ENCODE results near the gene ZNF285. TPM values are rescaled to one million over a fixed set of nuclear protein-coding genes. Genes with fewer than 3 reads are reported as not detected.
"Not testable (repeated sequence)": the region's sequence is repeated elsewhere in the genome, so short reads cannot be mapped to it uniquely, and the experiment has no call there.

Gene ZNF285
- polyA plus RNA-seq (ENCODE audit: insufficient read length in 3 of 3) = 10 to 100 TPM; 11.4 to 14.3 (median 11.4) TPM
- long read RNA-seq, donor 1, partial matches to known transcripts = 0 of 1 reads
- long read RNA-seq, donor 1, other reads (novel, unspliced or antisense) = 0 of 1 reads
- long read RNA-seq, donor 2, full-length matches to known transcripts = 3 of 3 reads
- long read RNA-seq, donor 2, partial matches to known transcripts = 0 of 3 reads
- long read RNA-seq, donor 2, other reads (novel, unspliced or antisense) = 0 of 3 reads
- long read RNA-seq, donor 3 = 0 reads
- long read RNA-seq, donor 4, full-length matches to known transcripts = 1 of 1 reads
- long read RNA-seq, donor 4, partial matches to known transcripts = 0 of 1 reads
- long read RNA-seq, donor 4, other reads (novel, unspliced or antisense) = 0 of 1 reads
- long read RNA-seq, donor 5, partial matches to known transcripts = 0 of 3 reads
- long read RNA-seq, donor 5, other reads (novel, unspliced or antisense) = 0 of 3 reads
- long read RNA-seq, donor 6, full-length matches to known transcripts = 2 of 2 reads
- long read RNA-seq, donor 6, partial matches to known transcripts = 0 of 2 reads
- long read RNA-seq, donor 6, other reads (novel, unspliced or antisense) = 0 of 2 reads
- long read RNA-seq, donor 7 = 0 reads
- long read RNA-seq, donor 8, partial matches to known transcripts = 0 of 1 reads
- long read RNA-seq, donor 8, other reads (novel, unspliced or antisense) = 0 of 1 reads
- long read RNA-seq, donor 9, full-length matches to known transcripts = 1 of 1 reads
- long read RNA-seq, donor 9, partial matches to known transcripts = 0 of 1 reads
- long read RNA-seq, donor 9, other reads (novel, unspliced or antisense) = 0 of 1 reads
- long read RNA-seq, donor 10, full-length matches to known transcripts = 1 of 1 reads
- long read RNA-seq, donor 10, partial matches to known transcripts = 0 of 1 reads
- long read RNA-seq, donor 10, other reads (novel, unspliced or antisense) = 0 of 1 reads
- long read RNA-seq, donor 11 = 0 reads
- long read RNA-seq, donor 12, partial matches to known transcripts = 0 of 1 reads
- long read RNA-seq, donor 12, other reads (novel, unspliced or antisense) = 0 of 1 reads
- long read RNA-seq, donor 13, partial matches to known transcripts = 0 of 1 reads
- long read RNA-seq, donor 13, other reads (novel, unspliced or antisense) = 0 of 1 reads
- long read RNA-seq, donor 14 = 0 reads
- long read RNA-seq, donor 15, full-length matches to known transcripts = 1 of 1 reads
- long read RNA-seq, donor 15, partial matches to known transcripts = 0 of 1 reads
- long read RNA-seq, donor 15, other reads (novel, unspliced or antisense) = 0 of 1 reads
- long read RNA-seq, donor 16, full-length matches to known transcripts = 2 of 2 reads
- long read RNA-seq, donor 16, partial matches to known transcripts = 0 of 2 reads
- long read RNA-seq, donor 16, other reads (novel, unspliced or antisense) = 0 of 2 reads

GRCh38 chr19:44401139-44402115, at the start of gene ZNF285:
Gene ZNF285, minus strand, starts transcription at chr19:44401608. Its CDS starts 4,395 bp downstream, at chr19:44397213.
- DNase-seq = peak; percentile 95

GRCh38 chr19:44447916-44448674, 46.7 kb upstream of the ZNF285 start, which contains the start of gene ZNF229:
Gene ZNF229, minus strand, starts transcription at chr19:44448472. Its CDS starts 5,625 bp downstream, at chr19:44442847.
- peak; percentile 93 for DNase-seq

- DNase-seq = no peak
Observed at GRCh38 chr19:44438441-44438840, 37.0 kb upstream of the ZNF285 start.

- no peak for DNase-seq
Observed at GRCh38 chr19:44435441-44435840, 34.0 kb upstream of the ZNF285 start.

GRCh38 chr19:44430956-44431355, 29.5 kb upstream of the ZNF285 start:
- DNase-seq = no peak

GRCh38 chr19:44415553-44415952, 14.1 kb upstream of the ZNF285 start:
- DNase-seq = not testable (repeated sequence)

- not testable (repeated sequence) for DNase-seq
Observed at GRCh38 chr19:44389268-44389667, 12.1 kb downstream of the ZNF285 start.

GRCh38 chr19:44374789-44375188, 26.6 kb downstream of the ZNF285 start:
- DNase-seq = no peak

GRCh38 chr19:44371815-44372480, 29.5 kb downstream of the ZNF285 start:
- DNase-seq = no peak

- DNase-seq = no peak
Observed at GRCh38 chr19:44367024-44367423, 34.4 kb downstream of the ZNF285 start.

- DNase-seq = peak; percentile 95
Observed at GRCh38 chr19:44356383-44357111, 44.9 kb downstream of the ZNF285 start, which contains the start of gene ZNF112. Gene ZNF112, minus strand, starts transcription at chr19:44356680. Its CDS starts 16,141 bp downstream, at chr19:44340539.

- DNase-seq = no peak
Observed at GRCh38 chr19:44346556-44346955, 54.9 kb downstream of the ZNF285 start.

GRCh38 chr19:44345959-44346358, 55.4 kb downstream of the ZNF285 start:
- DNase-seq = no peak

- DNase-seq = no peak
Observed at GRCh38 chr19:44344255-44344654, 57.2 kb downstream of the ZNF285 start.

GRCh38 chr19:44341794-44342193, 59.6 kb downstream of the ZNF285 start:
- DNase-seq = no peak

GRCh38 chr19:44334639-44335038, 66.8 kb downstream of the ZNF285 start:
- DNase-seq = not testable (repeated sequence)
